8988T (cell line): ENCODE results near the gene OGFOD2.

ENCODE experiments used
- DNase-seq: peaks from one replicate; pipeline ENCODE4 v3.0.0; 2011

Gene OGFOD2

DNA sequence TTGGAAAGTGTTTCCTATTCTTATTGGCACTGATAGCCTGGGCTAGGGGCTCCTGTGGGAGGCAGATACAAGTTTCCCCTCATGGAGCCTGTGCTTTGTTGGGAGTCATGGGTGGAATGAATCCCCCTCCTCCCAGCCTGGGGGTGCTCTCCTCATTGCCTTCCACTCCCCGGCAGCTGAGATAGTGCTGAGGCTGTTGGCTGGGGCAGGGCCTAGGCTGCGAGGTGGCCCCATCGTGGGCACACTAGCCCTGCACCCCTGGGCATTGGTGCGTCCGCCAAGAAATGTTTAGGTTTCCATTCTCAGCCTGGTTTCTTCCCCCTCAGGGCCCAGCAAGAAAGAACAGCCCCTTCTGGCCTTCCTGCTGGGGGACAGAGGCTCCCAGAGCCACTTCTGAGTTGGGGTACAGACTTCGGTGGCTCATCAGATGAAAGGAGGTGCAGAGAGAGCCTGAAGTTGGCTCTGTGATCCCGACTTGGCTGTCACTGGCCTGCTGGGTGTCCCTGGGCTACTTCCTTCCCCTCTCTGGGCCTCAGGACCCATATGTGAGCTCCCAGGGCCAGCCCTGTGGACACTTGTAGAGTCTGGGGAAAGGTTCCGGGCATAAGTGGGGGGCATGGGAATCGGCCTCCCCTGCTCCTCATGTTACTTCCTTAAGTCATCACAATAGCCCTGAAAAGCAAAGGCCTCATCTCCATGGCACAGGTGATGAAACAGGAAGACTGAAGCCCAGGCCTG, 2.8 kb downstream of the OGFOD2 start:
- no peak for DNase-seq

DNA sequence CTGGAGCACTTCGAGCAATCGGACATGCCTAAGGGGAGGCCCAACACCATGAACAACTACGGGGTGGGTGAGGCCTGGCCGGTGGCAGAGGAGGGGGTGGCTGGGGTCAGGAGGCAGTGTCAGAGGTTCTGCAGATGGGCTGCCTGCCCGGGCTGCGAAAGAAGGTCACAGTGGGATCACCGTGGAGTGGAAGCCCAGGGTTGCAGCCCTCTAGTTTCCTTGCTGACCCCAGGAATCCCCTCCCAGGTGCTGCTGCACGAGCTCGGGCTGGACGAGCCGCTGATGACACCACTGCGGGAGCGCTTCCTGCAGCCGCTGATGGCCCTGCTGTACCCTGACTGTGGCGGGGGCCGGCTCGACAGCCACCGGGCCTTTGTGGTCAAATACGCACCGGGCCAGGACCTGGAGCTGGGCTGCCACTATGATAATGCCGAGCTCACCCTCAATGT, 3.5 kb downstream of the OGFOD2 start:
- DNase-seq = no peak

DNA sequence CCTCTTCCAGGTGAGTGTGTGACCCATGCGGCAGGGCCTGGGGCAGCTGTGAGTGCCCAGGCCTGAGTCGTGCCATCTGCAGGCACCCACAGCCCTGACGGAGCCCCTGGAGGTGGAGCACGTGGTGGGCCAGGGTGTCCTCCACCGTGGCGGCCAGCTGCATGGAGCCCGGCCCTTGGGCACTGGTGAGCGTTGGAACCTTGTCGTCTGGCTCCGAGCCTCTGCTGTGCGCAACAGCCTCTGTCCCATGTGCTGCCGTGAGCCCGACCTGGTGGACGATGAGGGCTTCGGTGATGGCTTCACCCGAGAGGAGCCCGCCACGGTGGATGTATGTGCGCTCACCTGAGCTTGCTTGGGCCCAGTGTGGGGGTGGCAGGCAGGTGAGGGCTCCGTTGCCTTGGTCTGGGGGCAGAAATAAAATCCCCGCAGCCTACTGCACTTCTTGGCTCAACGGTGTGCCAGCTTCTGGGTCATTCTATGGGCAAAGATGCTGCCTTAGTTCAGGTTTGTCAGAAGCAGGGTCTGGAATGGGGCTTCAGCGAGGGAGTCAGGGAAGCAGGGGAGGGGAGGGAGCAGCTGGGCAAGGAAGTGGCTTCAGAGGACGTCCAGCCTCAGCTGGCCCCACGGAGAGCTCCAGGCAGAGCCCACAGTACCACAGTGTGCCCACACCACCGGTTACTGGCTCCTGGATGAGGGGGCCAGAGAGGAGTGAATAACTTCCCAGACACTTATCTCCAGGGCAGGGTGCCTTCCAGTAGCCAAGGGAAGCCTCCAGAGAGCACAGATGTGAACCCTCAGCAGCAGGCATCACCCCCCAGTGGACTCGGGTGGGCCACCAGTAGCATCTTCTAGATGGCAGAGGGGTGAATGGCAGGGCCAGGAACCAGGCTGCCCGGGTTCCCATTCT, 4.2 kb downstream of the OGFOD2 start:
- no peak for DNase-seq

DNA sequence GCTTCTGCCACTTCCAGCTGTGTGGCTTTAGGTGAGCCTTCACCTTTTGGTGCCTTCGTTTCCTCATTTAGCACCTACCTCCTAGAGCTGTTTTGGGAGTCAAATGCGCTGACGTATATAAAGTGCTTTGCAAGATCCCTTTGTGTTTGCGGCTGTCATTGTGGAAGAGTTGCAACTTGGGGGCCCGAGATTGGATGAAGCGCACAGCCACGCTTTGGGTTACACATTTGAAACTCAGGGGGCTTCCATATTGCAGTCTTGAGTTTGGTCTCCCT, 4.8 kb downstream of the OGFOD2 start:
- no peak for DNase-seq

DNA sequence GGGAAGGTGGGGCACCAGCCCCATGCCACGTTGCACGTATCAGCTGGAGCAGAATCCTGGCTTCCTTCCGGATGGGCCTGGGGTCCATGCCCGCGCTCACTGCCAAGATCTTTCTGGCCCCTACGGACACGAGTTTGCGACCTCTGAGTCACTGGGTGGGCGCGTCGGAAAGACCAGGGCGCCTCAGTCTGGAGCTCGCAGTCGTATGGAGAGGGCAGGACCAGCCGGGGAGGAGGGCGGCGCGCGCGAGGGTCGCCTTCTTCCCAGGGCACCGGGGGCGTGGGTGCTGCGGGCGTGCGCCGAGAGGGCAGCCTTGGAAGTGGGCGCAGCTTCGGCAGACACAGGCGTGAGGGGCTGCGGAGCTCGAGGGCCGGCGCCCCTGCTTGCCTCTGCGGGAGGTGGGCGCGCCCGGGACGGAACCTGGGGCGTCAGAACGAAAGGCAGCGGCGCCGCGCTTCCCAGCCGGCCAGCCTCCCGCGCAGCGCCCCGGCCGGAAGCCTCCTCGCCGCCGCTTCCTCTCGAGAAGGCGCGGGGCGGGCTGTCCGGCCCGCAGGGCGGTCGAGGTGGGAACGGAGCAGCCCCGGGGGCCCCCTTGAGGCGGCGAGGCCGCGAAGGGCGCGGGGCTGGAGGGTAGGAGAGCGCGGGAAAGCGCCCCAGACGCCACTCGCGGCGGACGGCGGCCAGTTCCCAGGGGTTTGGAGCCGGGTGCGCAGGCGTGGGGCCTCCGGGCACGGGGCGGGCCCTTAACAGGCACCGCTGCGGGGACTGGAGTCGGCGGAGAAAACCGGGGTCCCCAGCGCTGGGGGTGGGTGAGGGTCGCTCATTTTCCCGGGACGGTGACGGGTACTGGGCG, 5.4 kb downstream of the OGFOD2 start, which contains the start of gene ARL6IP4:
ARL6IP4 (plus strand) TSS at position 499 of the 853 bp plus-strand sequence. CDS start 459 bp downstream, outside the sequence.
- peak; percentile 97 for DNase-seq

DNA sequence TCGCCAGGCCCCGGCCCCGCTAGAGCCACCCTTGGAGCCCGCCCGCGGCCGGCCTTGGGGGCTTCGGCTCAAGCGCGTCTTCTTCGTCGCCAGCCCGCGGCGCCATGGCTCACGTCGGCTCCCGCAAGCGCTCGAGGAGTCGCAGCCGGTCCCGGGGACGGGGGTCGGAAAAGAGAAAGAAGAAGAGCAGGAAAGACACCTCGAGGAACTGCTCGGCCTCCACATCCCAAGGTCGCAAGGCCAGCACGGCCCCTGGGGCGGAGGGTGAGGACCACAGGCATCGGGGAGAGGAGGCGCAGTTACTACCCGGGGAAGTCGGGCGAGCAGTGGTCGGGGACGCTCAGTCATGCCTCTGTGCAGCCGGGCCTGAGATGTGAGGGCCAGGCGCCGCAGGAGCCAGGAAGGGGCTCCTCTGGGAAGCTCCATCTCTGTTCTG, 6.0 kb downstream of the OGFOD2 start:
- no peak for DNase-seq

DNA sequence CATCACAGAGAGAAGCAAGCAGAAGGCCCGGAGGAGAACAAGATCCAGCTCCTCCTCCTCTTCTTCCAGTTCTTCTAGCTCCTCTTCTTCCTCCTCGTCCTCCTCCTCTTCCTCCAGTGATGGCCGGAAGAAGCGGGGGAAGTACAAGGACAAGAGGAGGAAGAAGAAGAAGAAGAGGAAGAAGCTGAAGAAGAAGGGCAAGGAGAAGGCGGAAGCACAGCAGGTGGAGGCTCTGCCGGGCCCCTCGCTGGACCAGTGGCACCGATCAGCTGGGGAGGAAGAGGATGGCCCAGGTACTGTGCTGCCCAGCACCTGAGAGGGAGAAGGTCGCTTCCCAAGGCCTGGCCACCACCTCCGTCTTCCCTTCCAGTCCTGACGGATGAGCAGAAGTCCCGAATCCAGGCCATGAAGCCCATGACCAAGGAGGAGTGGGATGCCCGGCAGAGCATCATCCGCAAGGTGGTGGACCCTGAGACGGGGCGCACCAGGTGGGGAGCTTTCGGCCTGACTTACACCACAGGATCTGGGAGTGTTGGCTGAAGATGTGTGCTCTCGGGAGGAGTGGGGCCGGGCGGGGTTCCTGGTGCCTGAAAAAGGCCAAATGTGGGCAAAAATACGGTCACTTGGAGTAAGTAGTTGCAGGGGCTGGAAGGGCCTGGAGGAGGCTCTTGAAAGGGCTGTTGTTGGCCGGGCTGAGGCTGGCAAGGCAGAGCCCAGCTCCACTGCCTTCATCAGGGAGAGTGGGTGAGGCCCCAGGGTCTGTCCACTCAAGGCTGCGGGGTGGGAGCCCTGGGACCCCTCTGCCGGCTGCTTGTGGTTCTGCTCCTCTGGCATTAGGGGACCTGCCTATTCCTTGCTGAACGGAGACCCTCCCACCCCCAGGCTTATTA, 6.8 kb downstream of the OGFOD2 start:
- no peak for DNase-seq

DNA sequence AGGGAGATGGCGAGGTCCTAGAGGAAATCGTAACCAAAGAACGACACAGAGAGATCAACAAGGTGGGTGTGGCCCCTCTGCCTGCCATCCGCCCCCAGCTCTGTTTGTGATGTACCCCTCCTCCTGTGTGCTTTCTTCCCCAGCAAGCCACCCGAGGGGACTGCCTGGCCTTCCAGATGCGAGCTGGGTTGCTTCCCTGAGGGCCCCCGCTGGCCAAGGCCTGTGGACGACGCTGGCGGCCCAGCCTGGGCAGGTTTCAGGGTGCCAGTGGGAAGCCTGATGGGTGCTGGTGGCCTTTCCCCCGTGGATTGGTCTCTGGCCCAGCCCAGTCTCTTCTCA, 7.4 kb downstream of the OGFOD2 start:
- DNase-seq = no peak

DNA sequence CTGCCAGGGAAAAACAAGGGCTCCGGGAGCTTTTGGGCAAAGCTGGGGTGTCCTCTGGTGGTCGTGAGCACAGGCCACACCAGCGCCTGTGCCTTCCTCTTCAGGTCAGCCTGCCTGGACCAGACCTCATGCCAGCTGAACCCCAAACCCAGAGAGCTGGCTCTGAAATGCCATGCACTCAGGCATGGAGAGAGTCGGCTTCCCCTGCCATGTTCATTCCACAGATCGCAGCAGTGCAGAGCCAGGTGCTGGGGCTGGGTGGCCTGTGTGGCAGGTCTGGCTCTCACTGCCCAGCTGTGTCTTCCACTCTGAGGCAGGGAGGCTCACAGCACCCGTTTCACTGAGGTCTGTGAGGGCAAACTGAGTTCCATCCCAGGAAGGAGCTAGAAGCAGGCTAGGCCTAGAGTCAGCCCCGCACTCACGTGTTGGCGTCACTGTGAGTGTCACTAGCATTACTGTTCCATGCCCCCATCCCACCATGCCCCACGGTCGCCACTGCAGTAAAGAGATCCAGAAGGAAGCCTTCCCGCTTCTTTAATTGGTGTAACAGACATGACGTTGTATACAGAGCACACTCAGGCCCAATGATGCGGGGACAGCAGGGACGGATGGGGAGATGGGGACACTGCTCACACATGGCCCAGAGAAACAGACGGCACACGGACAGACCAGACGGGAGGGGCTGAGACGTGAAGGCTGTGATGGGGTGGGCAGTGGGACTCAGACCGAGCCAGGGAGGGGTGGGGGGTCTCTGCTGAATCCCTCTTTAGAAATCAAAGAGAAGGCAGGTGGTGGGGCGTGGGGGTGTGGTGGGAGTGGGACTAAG, 8.1 kb downstream of the OGFOD2 start:
- no peak for DNase-seq

DNA sequence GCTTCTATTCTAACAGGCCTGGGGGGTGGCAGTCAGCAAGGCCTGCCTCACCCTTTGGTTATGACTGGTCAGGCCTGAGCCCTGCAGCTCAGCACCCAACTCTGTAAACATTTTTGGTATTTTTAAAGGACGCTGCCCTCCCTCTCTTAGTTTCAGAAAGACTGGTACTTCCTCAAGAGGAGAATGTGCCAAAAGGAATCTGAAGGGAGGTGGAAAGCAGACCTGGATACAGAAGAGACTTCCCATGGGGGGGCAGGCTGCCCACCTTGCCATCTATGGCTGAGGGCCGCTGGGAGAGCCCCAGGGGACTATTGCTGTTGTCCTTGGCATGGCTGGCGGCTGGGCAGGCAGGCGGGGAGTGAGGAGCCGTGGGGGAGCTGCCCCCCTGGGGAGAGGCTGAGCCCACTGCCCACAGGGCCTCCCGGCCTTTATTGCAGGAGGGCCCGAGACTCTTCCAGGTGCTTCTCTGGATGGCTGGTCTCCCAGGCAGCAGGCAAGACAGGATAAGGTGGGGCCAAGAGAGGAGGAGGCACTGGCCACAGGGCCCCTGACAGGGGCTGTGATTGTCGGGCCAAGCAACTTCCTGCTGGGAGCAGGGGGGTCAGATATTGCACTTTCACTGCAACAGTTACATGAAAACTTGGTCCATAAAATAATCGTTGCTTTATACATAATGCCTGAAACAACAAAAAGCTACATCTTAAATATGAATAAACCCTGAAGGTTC, 8.9 kb downstream of the OGFOD2 start:
- peak; percentile 78 for DNase-seq

DNA sequence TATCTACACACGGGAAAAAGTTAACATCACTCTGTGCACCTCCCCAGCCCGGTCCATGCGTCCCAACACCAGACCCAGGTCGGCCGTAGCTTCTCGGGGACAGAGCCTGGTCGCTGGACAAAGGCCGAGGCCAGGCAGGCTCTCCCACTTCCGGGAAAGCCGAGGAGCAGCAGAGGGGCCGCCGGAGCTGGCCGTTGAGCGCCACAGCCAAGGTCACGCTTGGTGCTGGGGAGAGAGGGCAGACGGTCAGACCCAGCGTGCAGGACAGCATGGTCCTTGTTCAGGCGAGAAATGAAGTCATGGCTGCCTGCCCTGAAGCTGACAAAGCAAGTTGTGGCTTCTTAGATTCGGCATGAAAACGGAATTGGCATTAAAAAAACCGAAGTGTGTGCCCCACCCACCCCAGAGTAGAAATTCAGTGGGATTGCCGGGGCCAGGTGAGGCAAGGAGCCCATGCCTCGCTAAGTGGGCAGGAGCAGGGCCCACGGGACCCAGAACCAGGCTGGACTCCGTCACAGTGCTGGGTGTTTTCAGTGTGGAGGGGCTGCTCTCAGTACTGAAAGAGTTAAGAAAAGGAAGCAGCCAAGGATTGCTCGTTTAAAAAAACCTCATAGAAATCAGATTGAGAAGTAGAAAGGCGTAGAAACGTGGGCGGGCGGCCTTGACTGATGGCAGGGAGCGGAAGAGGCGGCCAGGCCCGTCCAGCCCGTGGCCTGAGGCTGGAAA, 9.7 kb downstream of the OGFOD2 start:
- DNase-seq = no peak

DNA sequence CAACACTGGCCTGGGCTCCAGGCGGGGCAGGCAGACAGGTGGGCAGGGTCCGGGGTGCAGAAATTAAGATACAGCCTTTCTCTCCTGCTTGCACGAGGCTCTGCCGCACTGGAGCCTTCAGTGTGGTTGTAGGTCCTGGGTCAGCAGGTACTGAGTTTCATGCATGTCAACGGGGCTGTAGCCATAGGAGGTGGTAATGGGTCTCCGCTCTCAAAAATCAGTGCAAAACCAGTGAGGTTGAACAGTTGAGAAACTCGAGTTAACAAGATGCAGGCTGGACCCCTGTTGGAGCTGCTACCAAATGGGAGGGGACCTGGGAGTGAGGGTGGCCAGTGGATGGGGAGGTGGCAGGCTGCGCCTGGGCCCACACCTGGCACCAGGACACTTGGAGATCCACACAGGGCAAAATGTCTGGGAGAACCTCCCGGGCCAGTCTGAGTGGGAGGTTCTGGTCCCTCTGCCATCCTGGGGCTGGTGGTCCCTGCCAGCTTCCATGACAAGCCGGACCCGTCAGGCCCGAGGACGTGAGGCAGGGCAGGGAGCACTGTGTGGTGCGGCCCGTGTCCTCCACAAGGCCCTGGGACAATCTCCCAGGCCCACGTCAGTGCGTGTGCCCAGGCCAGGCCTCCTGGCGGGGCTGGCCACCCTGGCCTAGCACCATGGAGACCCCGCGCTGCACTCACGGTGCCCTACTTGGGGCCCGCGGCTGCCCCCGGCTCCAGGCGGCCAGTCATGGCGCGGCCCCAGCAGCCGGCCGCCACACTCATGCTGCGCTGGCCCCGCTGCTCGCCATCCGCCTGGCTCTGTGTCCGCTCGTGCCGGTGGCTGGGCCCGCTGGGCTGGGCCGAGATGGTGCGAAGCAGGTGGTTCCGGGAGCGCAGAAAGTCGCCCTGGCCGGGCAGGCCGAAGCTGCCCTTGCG, 10.6 kb downstream of the OGFOD2 start:
- no peak for DNase-seq

DNA sequence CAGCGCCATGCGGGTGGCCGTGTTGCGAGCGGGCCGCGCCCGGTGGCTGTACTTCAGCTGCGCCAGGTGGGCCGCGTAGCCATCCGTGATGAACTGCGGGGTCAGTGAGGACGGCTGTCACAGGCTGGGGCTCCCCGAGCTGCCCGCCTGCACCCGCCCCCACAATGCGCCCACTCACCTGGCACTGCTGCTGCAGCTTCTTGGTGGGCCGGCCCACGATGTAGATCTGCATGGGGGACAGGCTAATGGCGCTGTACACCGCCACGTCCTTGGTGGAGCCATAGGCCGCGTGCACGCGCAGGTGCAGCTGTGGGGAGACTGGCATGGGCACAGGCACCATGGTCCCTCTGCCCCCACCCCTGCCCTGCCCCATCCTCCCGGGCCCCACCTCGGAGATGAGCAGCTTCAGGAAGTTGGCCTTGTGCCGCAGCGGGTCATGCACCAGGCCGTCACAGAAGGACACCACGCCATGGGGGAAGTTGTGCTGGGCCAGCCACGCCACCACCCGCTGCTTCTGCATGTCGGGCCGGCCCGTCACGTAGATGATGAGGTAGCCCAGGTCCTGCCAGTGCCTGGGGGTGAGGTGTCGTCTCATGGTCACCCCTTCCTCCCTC, 11.3 kb downstream of the OGFOD2 start:
- no peak for DNase-seq

DNA sequence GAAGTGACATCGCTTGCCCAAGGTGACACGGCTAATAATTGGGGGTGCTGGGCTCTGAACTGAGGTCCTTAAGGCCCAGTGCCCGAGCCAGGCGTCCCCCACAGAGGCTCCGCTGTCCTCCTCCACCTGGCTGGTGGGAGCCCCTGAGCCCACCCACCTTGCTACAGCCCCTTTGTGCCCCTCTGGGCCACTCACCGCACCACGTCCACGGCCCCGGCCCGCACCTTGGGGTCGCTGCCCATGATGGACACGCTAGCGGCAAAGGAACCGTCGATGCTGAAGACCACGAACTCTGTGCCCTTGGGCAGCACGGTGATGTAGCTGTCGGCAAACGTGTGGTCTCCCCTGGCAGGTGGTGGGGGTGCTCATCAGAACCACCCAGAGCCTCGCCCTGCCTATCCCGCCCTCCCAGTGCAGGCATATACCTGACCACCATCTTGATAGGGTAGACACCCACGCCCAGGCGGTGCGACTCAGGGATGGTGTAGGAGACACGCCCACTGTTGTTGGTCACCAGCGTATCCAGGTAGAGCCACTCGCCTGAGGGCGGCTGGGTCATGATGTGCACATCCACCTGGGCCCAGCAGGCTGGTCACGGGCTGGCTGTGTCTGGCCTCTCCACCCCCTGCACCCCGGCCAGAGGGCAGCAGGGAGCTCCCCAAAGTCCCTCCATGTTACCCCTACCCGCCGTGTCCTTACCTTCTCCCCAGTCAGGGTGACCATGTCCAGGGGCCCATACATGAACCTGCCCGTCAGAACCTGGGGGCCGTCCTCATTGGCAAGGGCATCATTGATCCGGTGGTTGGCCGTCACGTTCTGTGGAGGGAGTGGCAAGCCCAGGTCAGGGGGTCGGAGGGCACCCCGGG, 12.3 kb downstream of the OGFOD2 start:
- no peak for DNase-seq

DNA sequence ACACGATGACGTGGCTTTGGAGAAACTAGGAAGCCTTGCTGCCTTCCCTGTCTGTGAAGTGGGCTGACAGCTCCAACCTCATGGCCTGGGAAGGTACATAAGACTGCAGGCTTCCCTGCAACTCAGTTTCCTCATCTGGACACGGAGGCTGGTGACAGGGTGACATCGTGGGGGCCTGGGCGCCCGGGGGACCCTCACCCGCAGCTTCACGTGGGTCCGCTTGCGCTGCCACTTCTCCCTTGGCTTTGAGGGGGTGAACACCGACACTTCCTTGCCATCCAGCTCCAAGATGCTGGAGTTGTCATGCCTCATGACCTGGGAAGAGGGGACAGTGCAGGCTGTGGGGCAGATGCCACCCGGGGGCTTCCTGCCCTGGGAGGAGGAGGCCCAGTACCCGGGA, 13.0 kb downstream of the OGFOD2 start:
- DNase-seq = no peak

DNA sequence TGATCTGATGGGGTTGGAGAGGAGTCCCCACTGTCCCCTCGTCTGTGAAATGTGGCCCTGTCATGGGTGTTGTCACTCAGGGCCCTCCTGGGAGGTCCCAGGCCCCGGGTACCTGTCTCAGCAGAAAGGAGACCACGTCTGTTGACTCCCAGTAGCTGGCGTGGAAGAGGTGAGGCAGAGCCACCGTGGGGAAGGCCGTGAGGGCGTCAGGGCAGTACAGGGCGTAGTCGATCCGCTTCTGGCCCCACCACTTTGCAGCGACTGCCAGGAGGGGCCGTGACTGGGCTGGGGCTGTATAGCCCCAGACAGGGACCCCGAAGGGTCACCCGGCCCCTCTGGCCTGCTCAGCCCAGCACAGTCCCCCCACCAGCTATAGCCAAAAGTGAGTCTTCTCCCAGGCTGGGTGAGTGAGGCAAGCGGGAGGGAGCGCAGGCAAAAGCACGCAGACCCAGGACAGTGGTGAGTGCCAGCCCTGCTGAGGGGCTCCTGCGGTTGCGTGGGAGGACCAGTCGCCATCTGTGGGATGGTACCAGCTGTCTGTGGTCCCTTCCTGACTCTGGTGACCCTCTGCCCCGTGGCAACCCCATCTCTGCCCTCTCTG, 13.7 kb downstream of the OGFOD2 start:
- no peak for DNase-seq
